HepG2 (cell line): Measurements from ENCODE around the gene SLAIN2. TPM values are rescaled to one million over a fixed set of nuclear protein-coding genes. Genes with fewer than 3 reads are reported as not detected.

Source experiments
- ELF3 ChIP-seq: IDR thresholded peaks from 2 replicates; pipeline ENCODE4 v1.6.1; 2016; ENCODE audit warnings: missing genetic modification reagents, missing compliant biosample characterization
- HNRNPH1 ChIP-seq: fragments of 200-400 bp; formaldehyde crosslinking; optimal IDR thresholded peaks from 2 replicates; pipeline ENCODE3; 2017; ENCODE audit warnings: mild to moderate bottlenecking, low read depth, low read length
- POGK ChIP-seq: sonication (generic); formaldehyde crosslinking; conservative IDR thresholded peaks from 2 replicates; pipeline ENCODE4 v1.8.0; 2022; ENCODE audit warnings: mild to moderate bottlenecking, moderate library complexity, missing genetic modification reagents
- ZNF749 ChIP-seq: sonication (generic); formaldehyde crosslinking; IDR thresholded peaks from 2 replicates; pipeline ENCODE4 v1.8.0; 2022; ENCODE audit warnings: mild to moderate bottlenecking, missing genetic modification reagents, moderate library complexity, borderline replicate concordance
- polyA plus RNA-seq, 8 experiments: library from polyadenylated mRNA; depleted of rRNA in 3 of 8; stranded (reverse) in 7 of 8; unstranded in 1 of 8; fragments of >200 nt; fragmentation: Illumina TruSeq in 4 of 8; extraction: Trizol in 4 of 8; gene quantifications; 2 replicates each; pipeline versions ENCODE4 v1.2.1 to v1.2.3, GENCODE V29; 2011 to 2016; ENCODE audit warnings: low read depth in 4 of 8, missing spikeins in 1 of 8, mixed read lengths in 1 of 8; ENCODE audit not compliant: insufficient read depth in 1 of 8
- total RNA-seq, 5 experiments: library from RNA; depleted of rRNA; stranded (reverse); fragments of >200 nt; fragmentation: Illumina TruSeq; extraction: Trizol; gene quantifications; 2 replicates each; pipeline ENCODE4 v1.2.3, GENCODE V29; 2016; ENCODE audit warnings: low read depth in 1 of 5
- TF ChIP-seq, protein P1 (sequence below): sonication (generic); formaldehyde crosslinking; IDR thresholded peaks from 2 replicates; pipeline ENCODE4 v1.4.0; 2020; ENCODE audit warnings: missing genetic modification reagents, mild to moderate bottlenecking, borderline replicate concordance
- TF ChIP-seq, protein P2 (sequence below): sonication (generic); IDR thresholded peaks from 2 replicates; pipeline ENCODE4 v1.6.1; 2016; ENCODE audit warnings: low read depth, borderline replicate concordance

The SLAIN2 gene
- total and polyA plus RNA-seq, 2 of the 13 experiments (the other 11 are each of a cell fraction or from before 2014, with no cell fraction given) = 20.7 to 22.5 TPM

DNA sequence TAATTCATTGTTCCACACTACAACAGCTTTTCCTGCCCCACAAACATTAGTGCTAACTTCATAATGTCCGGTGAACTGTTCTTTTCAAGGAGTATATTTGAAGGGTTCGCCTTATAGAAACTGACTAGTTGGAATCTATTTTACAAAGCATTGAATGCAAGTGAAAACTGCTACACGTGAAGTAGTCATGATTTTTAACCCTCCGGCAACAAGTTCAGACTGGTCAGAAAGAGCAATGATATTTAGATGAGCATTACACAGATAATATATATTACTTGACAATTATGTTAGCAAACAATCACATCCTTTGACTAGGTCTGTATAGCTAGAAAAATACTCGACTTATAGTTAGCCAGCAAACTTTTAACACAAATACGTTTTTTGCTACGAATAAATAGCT is 1.7 kb upstream of the SLAIN2 start (continued):
- TF ChIP-seq ZNF749 (CRISPR knock-in tag) (no peak), ELF3 (CRISPR knock-in tag) (no peak), HNRNPH1 (no peak), POGK (CRISPR knock-in tag) (no peak)
- TF ChIP-seq, protein P1, sequence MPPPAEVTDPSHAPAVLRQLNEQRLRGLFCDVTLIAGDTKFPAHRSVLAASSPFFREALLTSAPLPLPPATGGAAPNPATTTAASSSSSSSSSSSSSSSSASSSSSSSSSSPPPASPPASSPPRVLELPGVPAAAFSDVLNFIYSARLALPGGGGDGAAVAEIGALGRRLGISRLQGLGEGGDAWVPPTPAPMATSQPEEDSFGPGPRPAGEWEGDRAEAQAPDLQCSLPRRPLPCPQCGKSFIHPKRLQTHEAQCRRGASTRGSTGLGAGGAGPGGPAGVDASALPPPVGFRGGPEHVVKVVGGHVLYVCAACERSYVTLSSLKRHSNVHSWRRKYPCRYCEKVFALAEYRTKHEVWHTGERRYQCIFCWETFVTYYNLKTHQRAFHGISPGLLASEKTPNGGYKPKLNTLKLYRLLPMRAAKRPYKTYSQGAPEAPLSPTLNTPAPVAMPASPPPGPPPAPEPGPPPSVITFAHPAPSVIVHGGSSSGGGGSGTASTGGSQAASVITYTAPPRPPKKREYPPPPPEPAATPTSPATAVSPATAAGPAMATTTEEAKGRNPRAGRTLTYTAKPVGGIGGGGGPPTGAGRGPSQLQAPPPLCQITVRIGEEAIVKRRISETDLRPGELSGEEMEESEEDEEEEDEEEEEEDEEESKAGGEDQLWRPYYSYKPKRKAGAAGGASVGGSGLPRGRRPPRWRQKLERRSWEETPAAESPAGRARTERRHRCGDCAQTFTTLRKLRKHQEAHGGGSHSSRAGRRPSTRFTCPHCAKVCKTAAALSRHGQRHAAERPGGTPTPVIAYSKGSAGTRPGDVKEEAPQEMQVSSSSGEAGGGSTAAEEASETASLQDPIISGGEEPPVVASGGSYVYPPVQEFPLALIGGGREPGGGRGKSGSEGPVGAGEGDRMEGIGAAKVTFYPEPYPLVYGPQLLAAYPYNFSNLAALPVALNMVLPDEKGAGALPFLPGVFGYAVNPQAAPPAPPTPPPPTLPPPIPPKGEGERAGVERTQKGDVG (CRISPR knock-in tag) = no peak
- TF ChIP-seq, protein P2, sequence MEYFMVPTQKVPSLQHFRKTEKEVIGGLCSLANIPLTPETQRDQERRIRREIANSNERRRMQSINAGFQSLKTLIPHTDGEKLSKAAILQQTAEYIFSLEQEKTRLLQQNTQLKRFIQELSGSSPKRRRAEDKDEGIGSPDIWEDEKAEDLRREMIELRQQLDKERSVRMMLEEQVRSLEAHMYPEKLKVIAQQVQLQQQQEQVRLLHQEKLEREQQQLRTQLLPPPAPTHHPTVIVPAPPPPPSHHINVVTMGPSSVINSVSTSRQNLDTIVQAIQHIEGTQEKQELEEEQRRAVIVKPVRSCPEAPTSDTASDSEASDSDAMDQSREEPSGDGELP = no peak
